ENCODE measurements around the gene CASP1.
"Not testable (repeated sequence)": the region's sequence is repeated elsewhere in the genome, so short reads cannot be mapped to it uniquely, and the experiment has no call there.

CASP1 gene

DNA sequence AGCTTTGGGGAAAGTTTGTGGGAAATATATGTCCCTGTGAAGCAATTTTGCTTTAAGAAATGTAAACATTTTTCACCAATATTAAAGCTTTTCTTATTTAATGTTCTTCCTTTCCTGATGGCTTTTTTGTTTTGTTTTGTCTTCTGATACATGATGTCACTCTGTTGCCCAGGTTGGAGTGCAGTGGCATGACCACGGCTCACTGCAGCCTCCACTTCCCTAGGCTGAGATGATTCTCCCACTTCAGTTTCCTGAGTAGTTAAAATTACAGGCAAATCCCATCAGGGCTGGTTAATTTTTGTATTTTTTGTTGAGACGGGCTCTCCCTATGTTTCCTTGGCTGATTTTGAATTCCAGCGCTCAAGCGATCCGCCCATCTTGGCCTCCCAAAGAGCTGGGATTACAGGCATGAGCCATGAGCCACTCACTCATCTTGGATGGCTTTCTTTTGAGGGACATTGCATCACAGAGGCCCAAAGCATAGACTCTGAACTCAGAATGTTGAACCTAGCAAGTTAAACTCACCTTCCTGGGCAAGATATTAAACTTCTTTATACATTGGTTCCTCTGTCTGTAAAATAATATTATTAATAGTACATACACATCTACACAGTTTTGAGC lies 10.8 kb upstream of the CASP1 start:
- no peak for TF ChIP-seq EP300 (IDR thresholded peaks at IDR 0.05; ENCODE audit: borderline replicate concordance)
- TF ChIP-seq RAD21 (IDR thresholded peaks at IDR 0.05; ENCODE audit: low read depth) = no peak
- TF ChIP-seq CREB1 (IDR thresholded peaks at IDR 0.05; ENCODE audit: low read depth) = no peak
- no peak for TF ChIP-seq EGR1 (IDR thresholded peaks at IDR 0.05)
- TF ChIP-seq ZBTB7A (IDR thresholded peaks at IDR 0.05; ENCODE audit: low read depth) = no peak
- TF ChIP-seq TEAD4 (IDR thresholded peaks at IDR 0.05) = no peak
- TF ChIP-seq, protein P1, sequence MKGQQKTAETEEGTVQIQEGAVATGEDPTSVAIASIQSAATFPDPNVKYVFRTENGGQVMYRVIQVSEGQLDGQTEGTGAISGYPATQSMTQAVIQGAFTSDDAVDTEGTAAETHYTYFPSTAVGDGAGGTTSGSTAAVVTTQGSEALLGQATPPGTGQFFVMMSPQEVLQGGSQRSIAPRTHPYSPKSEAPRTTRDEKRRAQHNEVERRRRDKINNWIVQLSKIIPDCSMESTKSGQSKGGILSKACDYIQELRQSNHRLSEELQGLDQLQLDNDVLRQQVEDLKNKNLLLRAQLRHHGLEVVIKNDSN (IDR thresholded peaks at IDR 0.05) = no peak
- TF ChIP-seq CEBPB (IDR thresholded peaks at IDR 0.05) = no peak
- TF ChIP-seq NFIC (IDR thresholded peaks at IDR 0.05) = no peak
- TF ChIP-seq TAF1 (IDR thresholded peaks at IDR 0.05; ENCODE audit: low read depth) = no peak
- TF ChIP-seq, protein P2, sequence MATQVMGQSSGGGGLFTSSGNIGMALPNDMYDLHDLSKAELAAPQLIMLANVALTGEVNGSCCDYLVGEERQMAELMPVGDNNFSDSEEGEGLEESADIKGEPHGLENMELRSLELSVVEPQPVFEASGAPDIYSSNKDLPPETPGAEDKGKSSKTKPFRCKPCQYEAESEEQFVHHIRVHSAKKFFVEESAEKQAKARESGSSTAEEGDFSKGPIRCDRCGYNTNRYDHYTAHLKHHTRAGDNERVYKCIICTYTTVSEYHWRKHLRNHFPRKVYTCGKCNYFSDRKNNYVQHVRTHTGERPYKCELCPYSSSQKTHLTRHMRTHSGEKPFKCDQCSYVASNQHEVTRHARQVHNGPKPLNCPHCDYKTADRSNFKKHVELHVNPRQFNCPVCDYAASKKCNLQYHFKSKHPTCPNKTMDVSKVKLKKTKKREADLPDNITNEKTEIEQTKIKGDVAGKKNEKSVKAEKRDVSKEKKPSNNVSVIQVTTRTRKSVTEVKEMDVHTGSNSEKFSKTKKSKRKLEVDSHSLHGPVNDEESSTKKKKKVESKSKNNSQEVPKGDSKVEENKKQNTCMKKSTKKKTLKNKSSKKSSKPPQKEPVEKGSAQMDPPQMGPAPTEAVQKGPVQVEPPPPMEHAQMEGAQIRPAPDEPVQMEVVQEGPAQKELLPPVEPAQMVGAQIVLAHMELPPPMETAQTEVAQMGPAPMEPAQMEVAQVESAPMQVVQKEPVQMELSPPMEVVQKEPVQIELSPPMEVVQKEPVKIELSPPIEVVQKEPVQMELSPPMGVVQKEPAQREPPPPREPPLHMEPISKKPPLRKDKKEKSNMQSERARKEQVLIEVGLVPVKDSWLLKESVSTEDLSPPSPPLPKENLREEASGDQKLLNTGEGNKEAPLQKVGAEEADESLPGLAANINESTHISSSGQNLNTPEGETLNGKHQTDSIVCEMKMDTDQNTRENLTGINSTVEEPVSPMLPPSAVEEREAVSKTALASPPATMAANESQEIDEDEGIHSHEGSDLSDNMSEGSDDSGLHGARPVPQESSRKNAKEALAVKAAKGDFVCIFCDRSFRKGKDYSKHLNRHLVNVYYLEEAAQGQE (IDR thresholded peaks at IDR 0.05; ENCODE audit: low read depth) = no peak
- no peak for TF ChIP-seq TCF12 (IDR thresholded peaks at IDR 0.05; ENCODE audit: low read depth)

DNA sequence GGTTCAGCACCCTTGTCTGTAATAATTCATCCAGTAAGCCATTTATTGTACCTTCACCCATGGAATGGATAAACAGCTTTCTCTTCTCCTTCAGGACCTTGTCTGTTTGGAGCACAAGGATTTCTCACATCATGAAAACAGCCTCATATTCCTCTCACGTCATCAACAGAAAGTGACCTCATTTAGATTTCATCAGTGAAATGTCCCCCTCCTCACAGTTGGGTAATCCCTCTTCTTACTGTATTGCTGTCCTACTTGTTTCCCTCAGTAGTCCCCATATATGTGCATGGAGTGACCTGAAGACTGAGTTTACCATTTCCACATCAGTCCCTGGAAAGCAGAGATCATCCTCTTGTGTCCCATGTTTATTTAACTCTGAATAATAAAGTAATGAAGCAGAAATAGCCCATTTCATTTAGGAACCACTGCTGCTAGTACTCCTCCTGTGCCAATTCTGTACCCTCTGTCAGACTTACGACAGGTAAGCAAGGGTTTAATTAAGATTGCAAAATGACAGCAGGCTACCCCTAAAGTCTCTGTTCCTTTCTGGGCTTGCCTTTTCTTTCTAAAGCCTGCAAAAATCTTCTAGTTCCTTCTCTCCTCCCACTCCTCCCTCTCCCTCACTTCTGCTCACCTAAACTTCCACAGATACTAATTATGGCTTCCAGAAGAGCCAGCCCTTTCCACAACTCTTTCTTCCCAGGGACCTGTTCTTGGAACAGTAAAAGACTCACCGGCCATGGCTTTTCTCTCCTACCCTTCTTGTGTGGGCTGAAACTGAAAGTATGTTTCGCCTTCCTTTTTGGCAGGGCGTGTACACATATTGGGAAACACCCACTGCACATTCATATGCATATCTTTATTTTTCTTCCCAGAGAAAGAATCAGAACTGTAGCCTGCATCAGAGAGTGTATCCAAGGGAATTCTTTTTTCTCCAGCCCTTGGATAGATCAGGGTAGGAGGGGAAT lies 9.9 kb upstream of the CASP1 start, which contains the start of gene CARD16:
CARD16 (minus strand) TSS at position 779 of the 968 bp plus-strand sequence; CDS start at position 741, 38 bp downstream.
- not testable (repeated sequence) for TF ChIP-seq EGR1 (IDR thresholded peaks at IDR 0.05); TEAD4 (IDR thresholded peaks at IDR 0.05); CREB1 (IDR thresholded peaks at IDR 0.05; ENCODE audit: low read depth)

DNA sequence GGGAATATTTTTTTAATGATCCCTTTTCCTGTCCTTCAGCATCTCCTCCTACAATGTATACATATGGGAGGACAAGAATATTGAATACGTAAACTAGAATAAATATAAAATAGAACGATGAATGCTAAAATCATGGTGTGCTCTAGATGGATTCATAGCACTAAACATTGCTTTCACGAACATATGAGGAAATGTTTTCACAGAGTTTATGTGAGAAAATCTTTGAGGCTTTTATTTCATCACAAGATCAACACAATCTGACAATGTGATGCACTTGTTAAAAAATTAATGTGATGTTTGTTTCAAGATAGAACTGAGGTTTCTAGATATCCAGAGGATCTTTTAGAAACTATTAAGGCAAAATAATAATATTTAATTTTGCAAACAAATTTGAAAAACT lies 7.2 kb upstream of the CASP1 start:
- TF ChIP-seq YY1 (IDR thresholded peaks at IDR 0.05; ENCODE audit: low read depth) = no peak
- TF ChIP-seq, protein P1 (IDR thresholded peaks at IDR 0.05) = no peak
- TF ChIP-seq EP300 (IDR thresholded peaks at IDR 0.05; ENCODE audit: borderline replicate concordance) = no peak

DNA sequence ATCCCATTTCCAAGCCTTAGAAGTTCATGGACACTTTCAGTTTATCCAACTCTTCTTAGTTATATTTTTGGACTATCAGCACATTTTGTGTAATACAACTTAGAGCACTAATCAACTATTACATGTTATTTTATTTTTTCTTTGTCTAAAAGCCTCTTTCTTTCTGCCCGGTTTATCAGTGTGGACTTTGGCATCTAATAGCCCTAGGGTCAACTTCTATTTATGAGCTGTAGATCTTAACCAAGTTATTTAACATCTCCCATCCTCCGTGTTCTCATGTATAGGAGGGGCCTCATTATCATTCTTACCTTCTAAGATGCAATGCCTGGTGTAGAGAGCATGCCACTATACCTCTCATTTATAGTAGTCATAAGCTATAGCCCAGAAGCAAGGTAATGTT lies 5.8 kb upstream of the CASP1 start:
- no peak for TF ChIP-seq ZBTB7A (IDR thresholded peaks at IDR 0.05; ENCODE audit: low read depth)
- TF ChIP-seq TCF12 (IDR thresholded peaks at IDR 0.05; ENCODE audit: low read depth) = no peak
- TF ChIP-seq TAF1 (IDR thresholded peaks at IDR 0.05; ENCODE audit: low read depth) = no peak
- no peak for TF ChIP-seq EP300 (IDR thresholded peaks at IDR 0.05; ENCODE audit: borderline replicate concordance)
- TF ChIP-seq, protein P3, sequence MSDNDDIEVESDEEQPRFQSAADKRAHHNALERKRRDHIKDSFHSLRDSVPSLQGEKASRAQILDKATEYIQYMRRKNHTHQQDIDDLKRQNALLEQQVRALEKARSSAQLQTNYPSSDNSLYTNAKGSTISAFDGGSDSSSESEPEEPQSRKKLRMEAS (IDR thresholded peaks at IDR 0.05) = no peak
- no peak for TF ChIP-seq RAD21 (IDR thresholded peaks at IDR 0.05; ENCODE audit: low read depth)
- TF ChIP-seq, protein P1 (IDR thresholded peaks at IDR 0.05) = no peak
- no peak for TF ChIP-seq CEBPB (IDR thresholded peaks at IDR 0.05)
- no peak for TF ChIP-seq FOXM1 (IDR thresholded peaks at IDR 0.05; ENCODE audit: borderline replicate concordance, low read depth)
- no peak for TF ChIP-seq NFIC (IDR thresholded peaks at IDR 0.05)
- TF ChIP-seq EGR1 (IDR thresholded peaks at IDR 0.05) = no peak
- TF ChIP-seq CREB1 (IDR thresholded peaks at IDR 0.05; ENCODE audit: low read depth) = no peak
- TF ChIP-seq, protein P2 (IDR thresholded peaks at IDR 0.05; ENCODE audit: low read depth) = no peak
- TF ChIP-seq YY1 (IDR thresholded peaks at IDR 0.05; ENCODE audit: low read depth) = no peak
- no peak for TF ChIP-seq TEAD4 (IDR thresholded peaks at IDR 0.05)

DNA sequence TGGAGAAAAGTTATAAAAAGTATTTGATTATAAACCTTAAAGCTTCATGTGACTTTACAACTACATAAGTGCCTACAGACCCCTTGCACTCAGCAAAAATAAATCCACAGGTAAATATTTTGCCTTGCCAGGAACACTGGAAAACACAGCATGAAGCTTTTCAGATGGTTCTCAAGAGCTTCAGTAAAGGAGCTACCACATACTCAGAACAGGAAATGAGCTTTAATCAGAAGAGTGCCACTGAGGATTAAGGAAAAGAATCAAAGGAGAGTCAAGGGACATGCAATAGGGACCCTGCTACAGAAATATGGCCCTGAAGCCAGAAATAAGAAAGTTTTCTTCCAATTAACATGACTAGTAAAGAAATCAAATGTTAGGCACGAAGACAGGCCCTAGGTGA lies 1.2 kb downstream of the CASP1 start:
- no peak for TF ChIP-seq TEAD4 (IDR thresholded peaks at IDR 0.05)
- TF ChIP-seq RAD21 (IDR thresholded peaks at IDR 0.05; ENCODE audit: low read depth) = no peak
- no peak for TF ChIP-seq ZBTB7A (IDR thresholded peaks at IDR 0.05; ENCODE audit: low read depth)
- TF ChIP-seq NFIC (IDR thresholded peaks at IDR 0.05) = no peak
- TF ChIP-seq EGR1 (IDR thresholded peaks at IDR 0.05) = no peak
- TF ChIP-seq, protein P1 (IDR thresholded peaks at IDR 0.05) = no peak
- no peak for TF ChIP-seq CREB1 (IDR thresholded peaks at IDR 0.05; ENCODE audit: low read depth)
- no peak for TF ChIP-seq YY1 (IDR thresholded peaks at IDR 0.05; ENCODE audit: low read depth)
- no peak for TF ChIP-seq EP300 (IDR thresholded peaks at IDR 0.05; ENCODE audit: borderline replicate concordance)
- TF ChIP-seq, protein P3 (IDR thresholded peaks at IDR 0.05) = no peak
- no peak for TF ChIP-seq TAF1 (IDR thresholded peaks at IDR 0.05; ENCODE audit: low read depth)
- no peak for TF ChIP-seq TCF12 (IDR thresholded peaks at IDR 0.05; ENCODE audit: low read depth)
- no peak for TF ChIP-seq CEBPB (IDR thresholded peaks at IDR 0.05)

Data from Ishikawa (cell line).